Lung (tissue), 12 donors: ENCODE data around the gene INO80. TPM values are rescaled to one million over a fixed set of nuclear protein-coding genes. Genes with fewer than 3 reads are reported as not detected.

ENCODE experiments used
- ATAC-seq: fragments of 200-7000 bp; cut with Tn5 transposase; one replicate; pipeline ENCODE4 v1.9.1; 2020; ENCODE audit warnings: moderate number of reproducible peaks; ENCODE audit not compliant: insufficient read depth, low FRiP score
- DNase-seq, 3 donors: peaks; one replicate each; pipeline ENCODE4 v3.0.0-alpha.2; 2013 to 2017
- H3K27ac ChIP-seq, 2 donors: one replicate each; pipeline ENCODE4 v1.5.1; 2013; ENCODE audit warnings: mild to moderate bottlenecking in 2 of 2, moderate library complexity in 2 of 2, control low read depth in 1 of 2, inconsistent platforms in 1 of 2, low read depth in 1 of 2, low read length in 1 of 2
- H3K27me3 ChIP-seq, 3 donors: one replicate each; pipeline ENCODE4 v1.5.1; 2013; ENCODE audit warnings: low read length in 2 of 3; ENCODE audit not compliant: control insufficient read depth in 3 of 3, insufficient read depth in 3 of 3
- H3K36me3 ChIP-seq, 4 donors: one replicate each; pipeline ENCODE4 v1.5.1; 2013; ENCODE audit warnings: low read length in 4 of 4, mild to moderate bottlenecking in 1 of 4, moderate library complexity in 1 of 4; ENCODE audit not compliant: control insufficient read depth in 4 of 4, insufficient read depth in 4 of 4
- H3K4me1 ChIP-seq, 5 donors: one replicate each; pipeline ENCODE4 v1.5.1; 2013; ENCODE audit warnings: low read length in 5 of 5, mild to moderate bottlenecking in 2 of 5, moderate library complexity in 1 of 5; ENCODE audit not compliant: control insufficient read depth in 5 of 5, insufficient read depth in 5 of 5
- H3K4me3 ChIP-seq: one replicate; pipeline ENCODE4 v1.5.1; 2013; ENCODE audit warnings: mild to moderate bottlenecking, control low read depth, moderate library complexity
- H3K9ac ChIP-seq, 2 donors: one replicate each; pipeline ENCODE4 v1.5.1; 2013; ENCODE audit warnings: low read length in 2 of 2, control low read depth in 1 of 2; ENCODE audit not compliant: insufficient read depth in 1 of 2
- H3K9me3 ChIP-seq, 4 donors: one replicate each; pipeline ENCODE4 v1.5.1; 2013; ENCODE audit warnings: low read length in 3 of 4, mild to moderate bottlenecking in 1 of 4, moderate library complexity in 1 of 4; ENCODE audit not compliant: control insufficient read depth in 4 of 4, insufficient read depth in 3 of 4
- CTCF ChIP-seq: IDR thresholded peaks from 2 replicates; pipeline ENCODE4 v1.5.1; 2012; ENCODE audit warnings: mild to moderate bottlenecking; ENCODE audit errors: control extremely low read depth, extremely low read depth
- WGBS, 2 donors: extraction: QIAGEN DNeasy Blood & Tissue Kit; methylation state at CpG; one replicate each; pipeline ENCODE4 v1.1.7; 2013; 5-methylcytosine and 5-hydroxymethylcytosine counted together
- polyA plus RNA-seq, 2 donors: library from polyadenylated mRNA; stranded (reverse); fragments of 200-250 nt; gene quantifications; one replicate each; pipeline ENCODE4 v1.2.1, GENCODE V29; 2013
- total RNA-seq, 2 donors: library from RNA; depleted of rRNA in 1 of 2; stranded (reverse); fragments of >200 nt in 1 of 2; gene quantifications; one replicate each; pipeline ENCODE4 v1.2.1, GENCODE V29; 2014 to 2021
- donor health status: control.
- donor health status: control.
- donor health status: Bipolar disorder and iron deficiency.
- donor health status: healthy.
- donor health status: DM: yes; HTN: yes; CAD: no.

The INO80 gene
- total and polyA plus RNA-seq, 4 donors: 8.0 to 50.1 (median 22.9) TPM

- no peak for ATAC-seq
- 76 to 78% methylated on average over 4 of the region's 4 CpGs for WGBS, 2 donors
These were observed 10.0 kb upstream of the INO80 start for GRCh38 chr15:41125931-41126642.

GRCh38 chr15:41125063-41125669 lies 9.1 kb upstream of the INO80 start:
- no peaks in the 10 kb centered on the region for H3K4me1 ChIP-seq
- no peak for TF ChIP-seq CTCF
- H3K27ac ChIP-seq: no peak overlapping the region

More at GRCh38 chr15:41125931-41126642, 10.0 kb upstream of the INO80 start:
- Histone ChIP-seq H3K4me1 (no peaks in the 10 kb centered on the region), H3K36me3 (no peaks in the 10 kb centered on the region), H3K9ac (no peak overlapping the region), H3K9me3 (peaks cover 0 to 2% (median 0%) of the 10 kb centered on the region in 4 donors), H3K4me3 (no peak overlapping the region), H3K27me3 (no peaks in the 10 kb centered on the region), H3K27ac (no peak overlapping the region)
- DNase-seq: peak in 1 of 3 donors; percentile 6
- no peak for TF ChIP-seq CTCF

GRCh38 chr15:41124058-41124457 lies 8.0 kb upstream of the INO80 start:
- WGBS, 2 donors: 93 to 97% methylated on average over 5 of the region's 5 CpGs
- Histone ChIP-seq H3K4me1 (no peaks in the 10 kb centered on the region), H3K36me3 (no peaks in the 10 kb centered on the region), H3K9ac (no peak overlapping the region), H3K27ac (no peak overlapping the region), H3K27me3 (no peaks in the 10 kb centered on the region), H3K9me3 (no peaks in the 10 kb centered on the region), H3K4me3 (no peak overlapping the region)
- no peak for DNase-seq
- no peak for TF ChIP-seq CTCF
- no peak for ATAC-seq

More at GRCh38 chr15:41125063-41125669, 9.1 kb upstream of the INO80 start:
- DNase-seq (no peak), ATAC-seq (no peak)
- H3K9ac ChIP-seq: no peak overlapping the region
- peaks cover 0 to 2% (median 0%) of the 10 kb centered on the region in 4 donors for H3K9me3 ChIP-seq
- no peaks in the 10 kb centered on the region for H3K27me3 ChIP-seq
- 80 to 90% methylated on average over 1 of the region's 1 CpG for WGBS, 2 donors
- no peaks in the 10 kb centered on the region for H3K36me3 ChIP-seq
- no peak overlapping the region for H3K4me3 ChIP-seq
